HL-60/S4 treated with phorbol 12-myristate 13-acetate at 8.2 ng/mL for 4 days and 3 days (cell line): ENCODE measurements around the gene SCAPER.

Experiments used
- in situ Hi-C: fragments of 300-500 bp; cut with MboI; formaldehyde crosslinking; loops from 2 replicates; pipeline ENCODE4 v1.15.0; 2022; ENCODE audit warnings: low sequenced_read_pairs

Gene SCAPER

GRCh38 chr15:76343313-76343996, 561.7 kb downstream of the SCAPER start:
- in situ Hi-C loops = no loop called here

GRCh38 chr15:76342382-76343201, 562.5 kb downstream of the SCAPER start:
- in situ Hi-C loops = no loop called here

GRCh38 chr15:76342058-76342381, 563.1 kb downstream of the SCAPER start:
- in situ Hi-C loops = no loop called here

GRCh38 chr15:76341366-76342057, 563.6 kb downstream of the SCAPER start:
- in situ Hi-C loops = no loop called here

GRCh38 chr15:76340803-76341365, 564.3 kb downstream of the SCAPER start:
- in situ Hi-C loops = no loop called here

- in situ Hi-C loops = no loop called here
Observed at GRCh38 chr15:76340198-76340802, 564.8 kb downstream of the SCAPER start.

GRCh38 chr15:76339305-76340197, 565.6 kb downstream of the SCAPER start:
- in situ Hi-C loops = no loop called here

- in situ Hi-C loops = no loop called here
Observed at GRCh38 chr15:76338486-76339304, 566.4 kb downstream of the SCAPER start.

GRCh38 chr15:76337696-76338485, 567.2 kb downstream of the SCAPER start:
- in situ Hi-C loops = no loop called here

- in situ Hi-C loops = no loop called here
Observed at GRCh38 chr15:76337059-76337695, 568.0 kb downstream of the SCAPER start.

- in situ Hi-C loops = no loop called here
Observed at GRCh38 chr15:76336254-76337058, 568.7 kb downstream of the SCAPER start, which contains the start of gene ISL2. TSS of gene ISL2 (plus strand) at chr15:76336773. CDS start at chr15:76336884, 111 bp downstream.

- in situ Hi-C loops = no loop called here
Observed at GRCh38 chr15:76335307-76336253, 569.6 kb downstream of the SCAPER start.

GRCh38 chr15:76334438-76335306, 570.5 kb downstream of the SCAPER start:
- in situ Hi-C loops = no loop called here

GRCh38 chr15:76333720-76334437, 571.3 kb downstream of the SCAPER start:
- in situ Hi-C loops = no loop called here
